ENCODE data around the gene KLHL29. TPM values are rescaled to one million over a fixed set of nuclear protein-coding genes. Genes with fewer than 3 reads are reported as not detected.

KLHL29 gene
- total RNA-seq, 1 experiment from 2014 or later = 2.6 TPM

DNA sequence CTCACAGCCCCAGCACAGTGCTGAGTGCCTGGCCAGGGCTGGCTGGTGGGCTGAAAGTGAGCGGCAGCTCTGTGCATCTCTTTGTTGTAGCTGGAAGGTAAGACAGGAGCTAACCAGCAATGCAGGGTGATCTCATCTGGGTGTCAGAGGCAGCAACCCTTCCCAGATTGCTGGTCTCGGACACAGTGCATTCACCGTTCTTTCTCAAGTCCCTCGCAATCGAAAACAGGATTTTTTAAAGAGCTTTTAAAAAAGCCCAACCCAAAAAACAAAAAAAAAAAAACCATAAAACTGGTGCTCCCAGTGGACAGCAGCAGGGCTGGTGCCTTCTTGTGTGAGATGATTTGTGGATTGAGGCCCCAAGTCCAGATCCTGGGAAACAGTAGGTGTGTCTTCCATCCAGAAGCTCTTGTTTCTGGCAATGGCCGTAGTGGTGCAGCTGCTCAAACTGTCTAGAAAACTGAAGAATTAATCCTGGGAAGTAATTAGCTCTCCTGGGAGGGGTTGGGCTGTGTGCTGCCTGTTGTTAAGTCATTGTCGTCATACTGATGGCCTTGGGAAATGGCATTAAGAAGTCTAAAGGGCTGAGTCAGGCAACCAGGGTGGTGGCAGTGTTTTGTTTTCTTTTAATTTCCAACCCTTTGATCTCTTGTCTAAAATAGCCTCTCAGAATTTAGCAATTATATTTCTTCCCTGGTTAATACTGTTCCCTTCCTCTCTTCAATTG is 156.7 kb downstream of the KLHL29 start:
- Histone ChIP-seq H3F3A (ENCODE audit: low read length, unreplicated experiment) (no peaks in the 10 kb centered on the region), H3K27me3 (ENCODE audit: low read length) (no peaks in the 10 kb centered on the region), H3K4me3 (ENCODE audit: low read length) (no peak overlapping the region), H4K20me1 (ENCODE audit: low read length) (no peaks in the 10 kb centered on the region), H3K9me2 (replicated peaks; ENCODE audit: low read length) (no peaks in the 10 kb centered on the region), H3K27ac (ENCODE audit: low read length) (no peak overlapping the region), H3K9ac (ENCODE audit: low read length) (no peak overlapping the region), H3K36me3 (ENCODE audit: low read depth, low read length) (no peaks in the 10 kb centered on the region), H3K79me2 (ENCODE audit: low read length) (no peaks in the 10 kb centered on the region), H3K9me3 (ENCODE audit: low read length) (no peaks in the 10 kb centered on the region), H3K4me1 (ENCODE audit: insufficient read depth, low read length) (no peaks in the 10 kb centered on the region), H2AFZ (ENCODE audit: low read length) (no peak overlapping the region), H3K4me2 (ENCODE audit: low read length) (no peak overlapping the region)
- DNase-seq (no peak), ATAC-seq (no peak)
- BruUV-seq (replicated peaks) = no TSS peak
- POLR2A ChIA-PET (ENCODE audit: unreplicated experiment) = no interaction called here
- CTCF ChIA-PET = interaction anchor here (0.5 kb wide), 1 partner anchor 15 kb away, joined by 3 read pairs; no protein-coding TSS in a partner anchor
- TF ChIP-seq EZH2phosphoT487 (IDR thresholded peaks at IDR 0.05; ENCODE audit: borderline replicate concordance, low read length) (no peak), EZH2 (IDR thresholded peaks at IDR 0.05; ENCODE audit: low read length, unreplicated experiment) (no peak)
- TF ChIP-seq, protein P1, sequence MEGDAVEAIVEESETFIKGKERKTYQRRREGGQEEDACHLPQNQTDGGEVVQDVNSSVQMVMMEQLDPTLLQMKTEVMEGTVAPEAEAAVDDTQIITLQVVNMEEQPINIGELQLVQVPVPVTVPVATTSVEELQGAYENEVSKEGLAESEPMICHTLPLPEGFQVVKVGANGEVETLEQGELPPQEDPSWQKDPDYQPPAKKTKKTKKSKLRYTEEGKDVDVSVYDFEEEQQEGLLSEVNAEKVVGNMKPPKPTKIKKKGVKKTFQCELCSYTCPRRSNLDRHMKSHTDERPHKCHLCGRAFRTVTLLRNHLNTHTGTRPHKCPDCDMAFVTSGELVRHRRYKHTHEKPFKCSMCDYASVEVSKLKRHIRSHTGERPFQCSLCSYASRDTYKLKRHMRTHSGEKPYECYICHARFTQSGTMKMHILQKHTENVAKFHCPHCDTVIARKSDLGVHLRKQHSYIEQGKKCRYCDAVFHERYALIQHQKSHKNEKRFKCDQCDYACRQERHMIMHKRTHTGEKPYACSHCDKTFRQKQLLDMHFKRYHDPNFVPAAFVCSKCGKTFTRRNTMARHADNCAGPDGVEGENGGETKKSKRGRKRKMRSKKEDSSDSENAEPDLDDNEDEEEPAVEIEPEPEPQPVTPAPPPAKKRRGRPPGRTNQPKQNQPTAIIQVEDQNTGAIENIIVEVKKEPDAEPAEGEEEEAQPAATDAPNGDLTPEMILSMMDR (conservative IDR thresholded peaks at IDR 0.05; ENCODE audit: low read depth, low read length) = no peak
- intact Hi-C loops (cut with micrococcal nuclease) = no loop called here

DNA sequence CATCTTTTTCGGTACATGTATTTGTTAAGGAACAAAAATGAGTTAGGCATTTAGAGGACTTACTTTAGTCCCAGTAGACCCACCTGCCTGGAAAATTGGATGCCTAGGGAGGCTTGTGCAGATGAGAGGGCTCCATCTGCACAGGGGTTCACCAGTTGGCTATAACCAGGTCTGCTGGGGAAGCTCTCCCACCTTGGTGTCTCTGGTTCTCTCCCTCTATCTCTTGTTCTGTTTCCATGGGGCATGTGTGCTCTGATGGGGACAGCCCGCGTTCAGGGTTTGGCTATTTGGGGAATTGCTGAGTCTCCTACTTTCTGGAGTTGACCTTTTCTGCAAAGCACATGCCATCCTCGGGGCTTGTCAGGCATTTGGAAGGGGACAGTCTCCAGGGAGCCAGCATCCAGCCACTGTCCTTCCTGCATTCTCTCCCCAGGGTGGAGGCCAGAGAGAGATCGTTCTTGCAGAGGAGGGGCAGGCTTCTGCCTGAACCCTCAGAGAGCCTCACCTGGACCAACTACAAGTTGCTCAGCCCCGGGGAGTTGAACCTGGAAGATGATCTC is 157.3 kb downstream of the KLHL29 start:
- Histone ChIP-seq H3K9me3 (ENCODE audit: low read length) (no peaks in the 10 kb centered on the region), H3K36me3 (ENCODE audit: low read depth, low read length) (no peaks in the 10 kb centered on the region), H3K4me2 (ENCODE audit: low read length) (no peak overlapping the region), H3K9me2 (replicated peaks; ENCODE audit: low read length) (no peaks in the 10 kb centered on the region), H3K27ac (ENCODE audit: low read length) (no peak overlapping the region), H2AFZ (ENCODE audit: low read length) (no peak overlapping the region), H3K79me2 (ENCODE audit: low read length) (no peaks in the 10 kb centered on the region), H3K4me3 (ENCODE audit: low read length) (no peak overlapping the region), H3K4me1 (ENCODE audit: insufficient read depth, low read length) (no peaks in the 10 kb centered on the region), H3F3A (ENCODE audit: low read length, unreplicated experiment) (no peaks in the 10 kb centered on the region), H3K27me3 (ENCODE audit: low read length) (no peaks in the 10 kb centered on the region), H4K20me1 (ENCODE audit: low read length) (no peaks in the 10 kb centered on the region), H3K9ac (ENCODE audit: low read length) (no peak overlapping the region)
- no peak for TF ChIP-seq EZH2 (IDR thresholded peaks at IDR 0.05; ENCODE audit: low read length, unreplicated experiment)
- no peak for TF ChIP-seq EZH2phosphoT487 (IDR thresholded peaks at IDR 0.05; ENCODE audit: borderline replicate concordance, low read length)
- TF ChIP-seq, protein P1 (conservative IDR thresholded peaks at IDR 0.05; ENCODE audit: low read depth, low read length) = no peak
- DNase-seq = no peak
- ATAC-seq = no peak
- intact Hi-C loops (cut with micrococcal nuclease) = no loop called here
- POLR2A ChIA-PET (ENCODE audit: unreplicated experiment) = no interaction called here
- CTCF ChIA-PET = interaction anchor here (0.5 kb wide), 1 partner anchor 82 kb away, joined by 3 read pairs; no protein-coding TSS in a partner anchor
- BruUV-seq (replicated peaks) = no TSS peak

- Histone ChIP-seq H2AFZ (ENCODE audit: low read length) (no peak overlapping the region), H3K36me3 (ENCODE audit: low read depth, low read length) (no peaks in the 10 kb centered on the region), H4K20me1 (ENCODE audit: low read length) (no peaks in the 10 kb centered on the region), H3K9me3 (ENCODE audit: low read length) (no peaks in the 10 kb centered on the region), H3K9ac (ENCODE audit: low read length) (no peak overlapping the region), H3K4me2 (ENCODE audit: low read length) (no peak overlapping the region), H3K9me2 (replicated peaks; ENCODE audit: low read length) (no peaks in the 10 kb centered on the region), H3F3A (ENCODE audit: low read length, unreplicated experiment) (no peaks in the 10 kb centered on the region), H3K27me3 (ENCODE audit: low read length) (no peaks in the 10 kb centered on the region), H3K4me3 (ENCODE audit: low read length) (no peak overlapping the region), H3K27ac (ENCODE audit: low read length) (no peak overlapping the region), H3K79me2 (ENCODE audit: low read length) (no peaks in the 10 kb centered on the region), H3K4me1 (ENCODE audit: insufficient read depth, low read length) (no peaks in the 10 kb centered on the region)
- intact Hi-C loops (cut with micrococcal nuclease) = no loop called here
- POLR2A ChIA-PET (ENCODE audit: unreplicated experiment) = no interaction called here
- ATAC-seq = no peak
- BruUV-seq (replicated peaks) = no TSS peak
- CTCF ChIA-PET = no interaction called here
- DNase-seq = no peak
- no peak for TF ChIP-seq EZH2 (IDR thresholded peaks at IDR 0.05; ENCODE audit: low read length, unreplicated experiment)
- no peak for TF ChIP-seq EZH2phosphoT487 (IDR thresholded peaks at IDR 0.05; ENCODE audit: borderline replicate concordance, low read length)
- TF ChIP-seq, protein P1 (conservative IDR thresholded peaks at IDR 0.05; ENCODE audit: low read depth, low read length) = no peak
Measured at GRCh38 chr2:23543302-23543701, 158.3 kb downstream of the KLHL29 start.
